ENCODE results near the gene USP50.

GRCh38 chr15:50549326-50549725 is 2.9 kb upstream of the USP50 start:
- TF ChIP-seq CTCF (IDR thresholded peaks at IDR 0.05; ENCODE audit: insufficient read depth, low read length, poor library complexity, severe bottlenecking) (no peak), EZH2phosphoT487 (conservative IDR thresholded peaks at IDR 0.05; ENCODE audit: low read length) (no peak)

Measured in SU-DHL-6 (cell line).